GM12801 (cell line): ENCODE measurements around the gene CHRNA4.

Experiments
- CTCF ChIP-seq: IDR thresholded peaks from one replicate; pipeline ENCODE4 v1.5.1; 2011; ENCODE audit warnings: control low read depth; ENCODE audit not compliant: insufficient read length; ENCODE audit errors: extremely low read depth

CHRNA4 gene

GRCh38 chr20:63313349-63314014 is 47.7 kb downstream of the CHRNA4 start:
- TF ChIP-seq CTCF, result no peak

- TF ChIP-seq CTCF, result no peak
Measured at GRCh38 chr20:63312690-63313348, 48.3 kb downstream of the CHRNA4 start.

- TF ChIP-seq CTCF, result no peak
Measured at GRCh38 chr20:63312273-63312672, 48.9 kb downstream of the CHRNA4 start.

- TF ChIP-seq CTCF, result no peak
Measured at GRCh38 chr20:63311833-63312243, 49.3 kb downstream of the CHRNA4 start.

GRCh38 chr20:63311186-63311832 is 49.8 kb downstream of the CHRNA4 start:
- TF ChIP-seq CTCF, result no peak

GRCh38 chr20:63310265-63310991 is 50.7 kb downstream of the CHRNA4 start:
- no peak for TF ChIP-seq CTCF
